K562 (cell line): Measurements from ENCODE around the gene UBASH3B. TPM values are rescaled to one million over a fixed set of nuclear protein-coding genes. Genes with fewer than 3 reads are reported as not detected.

Experiments
- ATAC-seq: fragments of 200-7000 bp; cut with Tn5 transposase; 3 replicates; pipeline ENCODE4 v1.9.1; 2020; ENCODE audit warnings: moderate library complexity
- BruUV-seq: library from RNA; stranded (reverse); fragments of 400-500 nt; replicated peaks from 2 replicates; lab custom pipeline; 2021; lab: Mats Ljungman, UMichigan
- CTCF ChIA-PET: fragments of 300-600 bp; formaldehyde crosslinking; extraction: SDS; loops from one replicate; lab custom pipeline; 2021; ENCODE audit warnings: low intra/inter-chr PET ratio; lab: Yijun Ruan, JAX
- POLR2A ChIA-PET: fragments of 300-600, 350-650 bp; sonication (Branson Sonifier 250); formaldehyde crosslinking; extraction: SDS; loops from one replicate; lab custom pipeline; 2021; ENCODE audit warnings: antibody characterized with exemption, inconsistent platforms; lab: Yijun Ruan, JAX
- DNase-seq, 4 experiments: peaks; one replicate each; pipeline versions ENCODE4 v3.0.0 to v3.0.0-alpha.2; 2011 to 2018; ENCODE audit warnings: low spot score in 3 of 4, mixed read lengths in 3 of 4; ENCODE audit errors: extremely low read depth in 1 of 4
- FAIRE-seq: peaks from 2 replicates; lab custom pipeline; 2011; peaks lifted over from hg19 to GRCh38; lab: Jason Lieb, UNC
- H2AFZ ChIP-seq: 2 replicates; pipeline ENCODE4 v1.6.0; 2011; ENCODE audit warnings: low read depth, low read length, control low read depth, inconsistent platforms
- H3K27ac ChIP-seq: fragments of 200-600 bp; 3 replicates; pipeline ENCODE4 v1.8.0; 2011; ENCODE audit warnings: low read depth, mild to moderate bottlenecking, control low read depth, inconsistent platforms, low read length, moderate library complexity, mixed read lengths; ENCODE audit errors: extremely low read depth
- H3K27me3 ChIP-seq, 2 experiments: fragments of 300-600 bp in 1 of 2; 2 replicates in 1 of 2; 3 replicates in 1 of 2; pipeline versions ENCODE4 v1.6.0 to v1.8.0; 2011; ENCODE audit warnings: inconsistent platforms in 2 of 2, low read length in 2 of 2, mild to moderate bottlenecking in 1 of 2, mixed read lengths in 1 of 2, moderate library complexity in 1 of 2; ENCODE audit not compliant: control insufficient read depth in 2 of 2, insufficient read depth in 2 of 2
- H3K36me3 ChIP-seq: fragments of 300-600 bp; 3 replicates; pipeline ENCODE4 v1.8.0; 2011; ENCODE audit warnings: mild to moderate bottlenecking, low read length, inconsistent platforms; ENCODE audit not compliant: control insufficient read depth, insufficient read depth
- H3K4me1 ChIP-seq, 2 experiments: fragments of 200-600 bp in 1 of 2; replicated peaks in 1 of 2; 2 replicates in 1 of 2; 3 replicates in 1 of 2; pipeline versions ENCODE4 v1.5.1 to v1.8.0; 2011; ENCODE audit warnings: inconsistent platforms in 2 of 2, low read length in 2 of 2, mild to moderate bottlenecking in 1 of 2, mixed read lengths in 1 of 2, moderate library complexity in 1 of 2; ENCODE audit not compliant: control insufficient read depth in 2 of 2, insufficient read depth in 2 of 2
- H3K4me2 ChIP-seq: 2 replicates; pipeline ENCODE4 v1.6.1; 2011; ENCODE audit warnings: low read length, control low read depth, inconsistent platforms, mixed read lengths; ENCODE audit not compliant: insufficient read depth
- H3K4me3 ChIP-seq: fragments of 200-600 bp; sonication (generic), shearing (Covaris generic); 2 replicates; pipeline ENCODE4 v1.5.1; 2016; ENCODE audit warnings: control low read depth, inconsistent platforms
- H3K79me2 ChIP-seq: fragments of 200-600 bp; 3 replicates; pipeline ENCODE4 v1.8.0; 2011; ENCODE audit warnings: low read length, inconsistent platforms; ENCODE audit not compliant: control insufficient read depth, insufficient read depth
- H3K9ac ChIP-seq, 2 experiments: 2 replicates each; pipeline versions ENCODE4 v1.6.0 to v1.6.1; 2011; ENCODE audit warnings: low read depth in 2 of 2, low read length in 2 of 2, control low read depth in 1 of 2, inconsistent platforms in 1 of 2, mild to moderate bottlenecking in 1 of 2, mixed read lengths in 1 of 2; ENCODE audit not compliant: insufficient read depth in 1 of 2
- H3K9me1 ChIP-seq: one replicate; pipeline ENCODE4 v1.6.0; 2011; ENCODE audit warnings: inconsistent platforms, mild to moderate bottlenecking, low read length, moderate library complexity; ENCODE audit not compliant: control insufficient read depth, insufficient read depth
- H3K9me3 ChIP-seq: replicated peaks from 2 replicates; pipeline ENCODE4 v1.5.1; 2011; ENCODE audit warnings: low read depth, low read length, inconsistent platforms; ENCODE audit not compliant: control insufficient read depth, insufficient read depth
- H4K20me1 ChIP-seq: replicated peaks from 2 replicates; pipeline ENCODE4 v1.6.1; 2011; ENCODE audit warnings: low read length, inconsistent platforms, mixed read lengths; ENCODE audit not compliant: control insufficient read depth, insufficient read depth
- ARID1B ChIP-seq: fragments of 450-650 bp; IDR thresholded peaks from 2 replicates; pipeline ENCODE4 v1.6.1; 2016; ENCODE audit warnings: antibody characterized with exemption, mild to moderate bottlenecking, inconsistent platforms
- BDP1 ChIP-seq: IDR thresholded peaks from 3 replicates; pipeline ENCODE4 v1.6.1; 2011; ENCODE audit not compliant: insufficient read length, insufficient read depth
- CBX8 ChIP-seq: fragments of 200-600 bp; sonication (generic); IDR thresholded peaks from 2 replicates; pipeline ENCODE4 v1.6.1; 2012; ENCODE audit warnings: borderline replicate concordance, mixed run types, low read depth, mild to moderate bottlenecking, moderate library complexity, mixed read lengths, low read length, control low read depth, inconsistent platforms; ENCODE audit not compliant: poor library complexity, severe bottlenecking; ENCODE audit errors: extremely low read depth
- CCNT2 ChIP-seq: IDR thresholded peaks from 2 replicates; pipeline ENCODE4 v1.6.1; 2011; ENCODE audit warnings: borderline replicate concordance, low read depth, mild to moderate bottlenecking, moderate library complexity, mixed read lengths, low read length; ENCODE audit not compliant: insufficient read length; ENCODE audit errors: extremely low read depth
- CREB1 ChIP-seq, 2 experiments: sonication (generic) in 1 of 2; formaldehyde crosslinking in 1 of 2; IDR thresholded peaks; 2 replicates each; pipeline versions ENCODE4 v1.6.1 to v1.8.0; 2012 to 2022; ENCODE audit warnings: inconsistent platforms in 1 of 2, mild to moderate bottlenecking in 1 of 2, missing genetic modification reagents in 1 of 2, moderate library complexity in 1 of 2
- HLTF ChIP-seq: fragments of 450-650 bp; IDR thresholded peaks from 2 replicates; pipeline ENCODE4 v1.6.1; 2016
- HSF4 ChIP-seq: fragments of 250-450 bp; sonication (Bioruptor Pico); IDR thresholded peaks from 2 replicates; pipeline ENCODE4 v2.1.2; 2022; ENCODE audit warnings: mild to moderate bottlenecking, moderate library complexity, borderline replicate concordance
- KDM1A ChIP-seq, 2 experiments: fragments of 450-650 bp; IDR thresholded peaks; 2 replicates each; pipeline ENCODE4 v1.6.1; 2016; ENCODE audit warnings: mild to moderate bottlenecking in 2 of 2
- KHSRP ChIP-seq: fragments of 450-650 bp; IDR thresholded peaks from 2 replicates; pipeline ENCODE4 v1.6.1; 2017
- MTF1 ChIP-seq: fragments of 250-450 bp; sonication (Bioruptor Pico); IDR thresholded peaks from 2 replicates; pipeline ENCODE4 v1.9.0; 2021; ENCODE audit warnings: moderate library complexity, mild to moderate bottlenecking, inconsistent platforms, borderline replicate concordance
- POLR2G ChIP-seq: fragments of 200-400 bp; formaldehyde crosslinking; IDR thresholded peaks from 2 replicates; pipeline ENCODE4 v1.6.1; 2017; ENCODE audit warnings: low read depth, mild to moderate bottlenecking, antibody characterized with exemption, low read length, moderate library complexity
- PYGO2 ChIP-seq: fragments of 450-650 bp; IDR thresholded peaks from 2 replicates; pipeline ENCODE4 v1.6.1; 2016; ENCODE audit warnings: mild to moderate bottlenecking, missing genetic modification characterization, moderate library complexity, missing compliant biosample characterization
- SMAD1 ChIP-seq: fragments of 150-350 bp; IDR thresholded peaks from 2 replicates; pipeline ENCODE4 v1.6.1; 2014; ENCODE audit warnings: low read length, low read depth; ENCODE audit not compliant: partially characterized antibody
- TCFL5 ChIP-seq: fragments of 250-450 bp; sonication (Bioruptor Pico); conservative IDR thresholded peaks from 2 replicates; pipeline ENCODE4 v1.6.1; 2021; ENCODE audit warnings: mild to moderate bottlenecking, moderate library complexity, matching md5 sums
- ZNF551 ChIP-seq: fragments of 250-450 bp; sonication (Bioruptor Pico); IDR thresholded peaks from 2 replicates; pipeline ENCODE4 v1.5.0; 2021; ENCODE audit warnings: mild to moderate bottlenecking, moderate library complexity
- ZNF696 ChIP-seq: fragments of 250-450 bp; sonication (Bioruptor Pico); conservative IDR thresholded peaks from 2 replicates; pipeline ENCODE4 v1.4.0; 2020; ENCODE audit warnings: mild to moderate bottlenecking, moderate library complexity
- ZNF766 ChIP-seq: fragments of 200-800 bp; sonication (Bioruptor generic); conservative IDR thresholded peaks from 2 replicates; pipeline ENCODE4 v1.6.1; 2016; ENCODE audit warnings: missing genetic modification characterization, missing compliant biosample characterization
- WGBS: fragments of 100-300 bp; shearing (Covaris generic); methylation state at CpG from one replicate; pipeline ENCODE4 v1.1.6; 2016; ENCODE audit warnings: low coverage, mixed read lengths; ENCODE audit not compliant: insufficient coverage; ENCODE audit errors: missing lambda C conversion rate; 5-methylcytosine and 5-hydroxymethylcytosine counted together
- in situ Hi-C: fragments of 300-500 bp; cut with MboI; formaldehyde crosslinking; loops from 4 replicates; pipeline ENCODE4 v1.15.0; 2018; ENCODE audit warnings: inconsistent platforms, mixed read lengths
- intact Hi-C: fragments of 100-400 bp; cut with micrococcal nuclease; formaldehyde crosslinking; loops from 2 replicates; pipeline ENCODE4 v1.14.2; 2022
- polyA plus RNA-seq, 8 experiments: library from polyadenylated mRNA; depleted of rRNA in 4 of 8; stranded (reverse) in 5 of 8; unstranded in 3 of 8; fragments of >200 nt; fragmentation: Nextera tagmentation in 2 of 8; fragmentation: Illumina TruSeq in 1 of 8; extraction: Ambion mirVana in 2 of 8; extraction: Trizol in 1 of 8; gene quantifications; 2 replicates each; pipeline versions ENCODE4 v1.2.1 to v1.2.3, GENCODE V29; 2011 to 2014; ENCODE audit warnings: inconsistent platforms in 1 of 8, missing spikeins in 1 of 8
- total RNA-seq, 7 experiments: library from RNA; depleted of rRNA in 6 of 7; stranded (reverse); fragments of >200 nt in 6 of 7; fragmentation: Illumina TruSeq in 2 of 7; extraction: Trizol in 2 of 7; gene quantifications; 2 replicates each; pipeline versions ENCODE4 v1.2.1 to v1.2.3, GENCODE V29; 2011 to 2021; ENCODE audit warnings: low replicate concordance in 1 of 7
- TF ChIP-seq, protein P1 (sequence below): fragments of 450-650 bp; IDR thresholded peaks from 2 replicates; pipeline ENCODE4 v1.6.1; 2016; ENCODE audit warnings: borderline replicate concordance

Gene UBASH3B
- total and polyA plus RNA-seq, 9 of the 15 experiments (the other 6 are each of a cell fraction or from before 2014, with no cell fraction given): 0.01 to 0.31 (median 0.08) TPM; not detected in 2

DNA sequence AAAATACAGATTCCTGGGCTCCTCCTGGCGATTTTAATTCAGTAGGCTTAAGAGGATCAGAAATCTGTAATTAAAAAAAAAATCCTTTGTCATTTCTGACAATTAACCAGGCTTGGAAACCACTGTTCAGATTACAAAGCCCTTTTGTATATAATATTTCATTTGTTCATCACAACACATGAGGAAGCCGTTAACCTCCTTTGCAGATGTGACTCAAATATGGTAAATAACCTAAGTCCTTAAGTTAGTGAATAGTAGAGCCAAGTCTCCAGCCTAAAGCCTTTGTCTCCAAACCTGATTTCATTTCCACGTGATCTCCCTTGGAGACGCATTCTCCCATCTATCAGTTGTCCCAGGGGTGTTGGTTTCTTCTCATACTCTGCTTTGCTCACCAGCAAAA is 67.6 kb downstream of the UBASH3B start:
- Histone ChIP-seq H3K9me3 (no peaks in the 10 kb centered on the region), H3K4me1 (no peaks in the 10 kb centered on the region), H3K4me3 (no peak overlapping the region), H3K36me3 (no peaks in the 10 kb centered on the region), H3K4me2 (no peak overlapping the region), H3K27ac (no peak overlapping the region), H3K9ac (no peak overlapping the region), H3K79me2 (no peaks in the 10 kb centered on the region), H3K9me1 (no peaks in the 10 kb centered on the region), H2AFZ (no peak overlapping the region), H3K27me3 (peaks cover 0 to 29% of the 10 kb centered on the region in 2 experiments; a peak in 4 of 5 replicates), H4K20me1 (no peaks in the 10 kb centered on the region)
- no TSS peak for BruUV-seq
- FAIRE-seq (no peak), DNase-seq (no peak), ATAC-seq (no peak)
- ChIA-PET POLR2A (interaction anchor here (0.6 kb wide), 1 partner anchor 92 kb away, joined by 3 read pairs; no protein-coding TSS in a partner anchor), CTCF (no interaction called here)
- intact Hi-C loops (no loop called here), in situ Hi-C loops (no loop called here)
- WGBS: 2% methylated on average over 4 of the region's 4 CpGs
- TF ChIP-seq ARID1B (no peak), ZNF766 (no peak), MTF1 (CRISPR knock-in tag) (no peak), SMAD1 (no peak), ZNF551 (CRISPR knock-in tag) (no peak), HSF4 (CRISPR knock-in tag) (no peak), CREB1 (IDR thresholded peaks at IDR 0.05) (no peak), CREB1 (CRISPR knock-in tag; IDR thresholded peaks at IDR 0.05) (no peak), CBX8 (no peak), KHSRP (no peak), BDP1 (no peak), KDM1A (IDR thresholded peaks at IDR 0.05) (no peak), POLR2G (no peak), PYGO2 (no peak), CCNT2 (no peak), HLTF (no peak), TCFL5 (CRISPR knock-in tag) (no peak), ZNF696 (CRISPR knock-in tag) (no peak)
- TF ChIP-seq, protein P1, sequence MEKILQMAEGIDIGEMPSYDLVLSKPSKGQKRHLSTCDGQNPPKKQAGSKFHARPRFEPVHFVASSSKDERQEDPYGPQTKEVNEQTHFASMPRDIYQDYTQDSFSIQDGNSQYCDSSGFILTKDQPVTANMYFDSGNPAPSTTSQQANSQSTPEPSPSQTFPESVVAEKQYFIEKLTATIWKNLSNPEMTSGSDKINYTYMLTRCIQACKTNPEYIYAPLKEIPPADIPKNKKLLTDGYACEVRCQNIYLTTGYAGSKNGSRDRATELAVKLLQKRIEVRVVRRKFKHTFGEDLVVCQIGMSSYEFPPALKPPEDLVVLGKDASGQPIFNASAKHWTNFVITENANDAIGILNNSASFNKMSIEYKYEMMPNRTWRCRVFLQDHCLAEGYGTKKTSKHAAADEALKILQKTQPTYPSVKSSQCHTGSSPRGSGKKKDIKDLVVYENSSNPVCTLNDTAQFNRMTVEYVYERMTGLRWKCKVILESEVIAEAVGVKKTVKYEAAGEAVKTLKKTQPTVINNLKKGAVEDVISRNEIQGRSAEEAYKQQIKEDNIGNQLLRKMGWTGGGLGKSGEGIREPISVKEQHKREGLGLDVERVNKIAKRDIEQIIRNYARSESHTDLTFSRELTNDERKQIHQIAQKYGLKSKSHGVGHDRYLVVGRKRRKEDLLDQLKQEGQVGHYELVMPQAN: no peak
